Measurements from ENCODE around the gene ARL4A. TPM values are rescaled to one million over a fixed set of nuclear protein-coding genes. Genes with fewer than 3 reads are reported as not detected.

ARL4A gene
- total RNA-seq, 1 experiment from 2014 or later, result 66.5 TPM

DNA sequence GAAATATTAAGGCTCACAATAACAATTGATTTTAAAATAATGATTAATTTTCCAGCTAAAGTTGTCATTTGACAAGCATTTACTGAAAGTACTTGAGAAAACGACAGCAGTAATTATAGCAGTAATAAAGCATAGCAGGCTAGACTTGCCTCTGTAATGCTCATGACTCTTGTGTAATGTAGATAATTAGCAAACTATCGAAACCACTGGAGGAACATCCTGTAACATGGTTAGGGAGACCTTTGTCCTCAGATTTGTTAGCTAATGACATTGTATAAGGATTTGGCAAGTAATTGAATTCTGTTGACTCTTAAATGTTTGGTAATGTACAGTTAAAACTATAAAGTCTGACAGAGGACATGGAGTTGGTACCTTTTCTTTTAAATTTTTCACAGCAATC is 24.8 kb downstream of the ARL4A start:
- H3K36me3 ChIP-seq, result no peaks in the 10 kb centered on the region; the same call in 1 of the 2 replicates
- no peak overlapping the region for H3K4me3 ChIP-seq
- no peak for DNase-seq
- H3K9me3 ChIP-seq, result no peaks in the 10 kb centered on the region
- no peaks in the 10 kb centered on the region for H3K27me3 ChIP-seq

DNA sequence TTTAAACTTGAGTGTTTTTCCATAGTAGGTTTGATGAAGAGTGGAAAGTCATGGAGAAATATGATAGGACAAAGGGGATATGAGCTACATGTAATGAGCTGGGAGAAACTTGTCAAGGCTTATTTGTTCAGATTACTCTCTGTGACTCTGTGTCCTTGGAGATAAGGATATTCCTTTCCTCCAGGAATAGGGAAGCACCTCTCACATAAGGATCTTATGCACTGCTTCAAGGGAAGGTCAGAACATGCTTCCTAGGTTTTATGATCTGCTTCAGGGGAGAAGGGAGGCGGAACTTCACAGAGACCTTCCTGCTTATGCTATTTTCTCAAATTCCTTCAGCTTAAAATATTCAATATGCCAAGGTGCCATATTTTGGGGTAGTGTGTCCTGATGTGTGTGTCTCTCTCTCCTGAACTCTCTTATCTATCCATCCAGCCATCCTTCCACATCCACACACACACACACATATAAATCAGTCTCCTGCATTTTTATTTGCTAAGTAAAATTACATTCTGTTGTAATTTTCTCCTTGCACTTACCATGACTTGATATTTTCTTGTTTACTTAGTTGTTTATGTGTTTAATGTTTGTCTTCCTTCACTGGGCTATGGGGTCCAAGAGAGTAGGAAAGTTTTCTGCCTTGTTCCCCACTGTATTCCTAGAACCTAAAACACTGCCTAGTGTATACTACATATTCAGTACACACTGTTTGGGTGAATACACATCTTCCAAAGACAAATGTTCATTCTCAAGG is 26.4 kb downstream of the ARL4A start:
- Histone ChIP-seq H3K9me3 (no peaks in the 10 kb centered on the region), H3K27me3 (no peaks in the 10 kb centered on the region), H3K4me3 (no peak overlapping the region), H3K36me3 (no peaks in the 10 kb centered on the region; the same call in 1 of the 2 replicates)
- no peak for DNase-seq

DNA sequence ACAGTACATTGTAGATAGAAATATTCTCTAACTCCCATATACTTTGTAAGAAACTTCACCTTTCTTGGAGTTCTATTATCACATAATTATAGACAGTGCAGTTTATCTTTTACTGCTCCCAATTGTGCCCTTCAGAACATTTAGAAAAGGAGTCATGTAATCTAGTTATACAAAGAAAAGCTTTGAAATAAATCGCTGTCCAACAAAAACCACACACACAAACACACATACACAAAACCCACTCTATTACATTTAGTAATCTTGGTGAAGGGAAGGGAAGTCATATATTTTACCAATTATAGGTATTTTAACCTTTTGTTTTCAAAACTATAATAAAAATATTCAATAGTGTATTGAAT is 26.9 kb downstream of the ARL4A start:
- Histone ChIP-seq H3K4me3 (no peak overlapping the region), H3K27me3 (no peaks in the 10 kb centered on the region), H3K9me3 (no peaks in the 10 kb centered on the region), H3K36me3 (no peaks in the 10 kb centered on the region)
- no peak for DNase-seq

DNA sequence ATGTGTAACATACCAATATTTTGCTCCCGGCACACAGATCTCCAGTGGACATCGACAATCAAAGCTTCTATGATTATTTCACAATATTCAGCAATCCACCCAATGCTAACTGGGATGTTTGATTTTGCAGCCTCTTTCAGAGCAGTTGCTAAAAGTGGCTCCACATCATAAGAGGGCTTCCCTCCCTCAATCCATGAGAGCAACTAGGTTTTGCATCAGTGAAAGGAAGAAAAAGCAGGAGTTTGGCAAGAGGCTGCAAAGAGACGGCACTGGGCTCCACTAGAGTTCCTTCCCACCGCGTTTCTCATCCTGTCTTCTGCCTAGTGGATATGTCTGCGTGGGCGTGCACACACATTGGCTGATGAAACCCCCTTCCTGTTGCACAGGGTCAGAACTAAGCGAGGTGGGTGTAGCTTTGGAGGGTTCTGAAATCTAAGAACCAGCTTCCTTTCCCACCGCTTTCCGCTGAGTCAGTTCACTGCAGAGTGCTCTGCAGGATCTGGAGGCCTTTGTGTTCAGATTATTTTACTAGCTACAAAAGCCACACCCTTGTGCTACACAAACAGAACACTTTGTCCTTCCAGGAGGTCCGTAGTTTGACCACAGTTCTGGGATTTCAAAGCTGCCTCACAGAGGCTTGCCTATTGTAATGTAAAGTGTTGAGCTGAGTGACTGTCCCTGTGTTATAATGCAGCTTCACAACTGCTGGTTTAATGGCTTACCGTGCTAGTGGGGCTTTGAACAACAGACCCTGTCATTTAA is 28.1 kb downstream of the ARL4A start:
- no peaks in the 10 kb centered on the region for H3K36me3 ChIP-seq
- no peaks in the 10 kb centered on the region for H3K27me3 ChIP-seq
- H3K4me3 ChIP-seq, result no peak overlapping the region
- no peaks in the 10 kb centered on the region for H3K9me3 ChIP-seq
- peak; percentile 68 for DNase-seq

DNA sequence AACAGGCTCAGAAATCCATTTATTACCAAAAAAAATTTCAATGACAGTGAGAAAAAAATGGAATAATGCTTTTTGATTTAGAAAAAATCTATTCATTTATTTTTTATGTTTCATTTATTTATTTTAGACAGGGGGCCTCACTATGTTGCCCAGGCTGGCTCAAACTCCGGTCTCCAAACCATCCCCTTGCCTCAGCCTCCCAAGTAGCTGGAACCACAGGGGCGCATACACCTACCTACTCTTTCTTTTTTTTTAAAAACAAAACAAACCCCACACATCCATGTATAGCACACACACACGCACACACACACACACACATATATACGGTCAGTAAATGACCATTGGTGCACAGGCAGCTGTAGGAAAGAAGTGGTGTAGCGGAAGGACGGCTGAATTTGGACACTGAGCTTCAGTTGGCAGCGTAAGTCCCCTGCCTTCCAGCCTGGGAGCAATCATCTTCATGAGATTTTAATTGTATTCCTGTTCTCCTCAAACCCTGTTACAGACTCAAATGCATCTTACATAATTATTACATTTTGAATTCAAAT is 28.8 kb downstream of the ARL4A start:
- H3K4me3 ChIP-seq, result no peak overlapping the region
- no peaks in the 10 kb centered on the region for H3K36me3 ChIP-seq
- no peaks in the 10 kb centered on the region for H3K9me3 ChIP-seq
- no peaks in the 10 kb centered on the region for H3K27me3 ChIP-seq
- no peak for DNase-seq

DNA sequence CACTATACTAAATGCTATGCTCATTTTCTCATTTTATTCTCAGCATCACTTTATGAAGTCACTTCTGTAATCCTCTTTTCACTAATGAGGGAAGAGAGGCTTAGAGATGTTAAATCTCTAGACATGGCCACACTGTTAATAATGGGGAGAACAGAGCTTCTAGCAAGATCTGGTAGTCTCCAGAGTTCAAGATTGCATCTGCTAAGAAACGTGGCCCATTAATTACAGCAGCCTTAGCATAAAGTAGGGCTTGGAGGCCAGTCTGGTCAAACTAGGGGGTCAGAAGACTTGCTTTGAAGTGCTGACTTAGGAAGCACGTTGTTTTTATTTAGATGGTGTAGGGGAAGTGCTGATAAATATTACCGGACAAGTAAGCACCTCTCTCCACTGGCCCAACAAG is 29.3 kb downstream of the ARL4A start:
- Histone ChIP-seq H3K4me3 (no peak overlapping the region), H3K36me3 (no peaks in the 10 kb centered on the region)
- no peak for DNase-seq

DNA sequence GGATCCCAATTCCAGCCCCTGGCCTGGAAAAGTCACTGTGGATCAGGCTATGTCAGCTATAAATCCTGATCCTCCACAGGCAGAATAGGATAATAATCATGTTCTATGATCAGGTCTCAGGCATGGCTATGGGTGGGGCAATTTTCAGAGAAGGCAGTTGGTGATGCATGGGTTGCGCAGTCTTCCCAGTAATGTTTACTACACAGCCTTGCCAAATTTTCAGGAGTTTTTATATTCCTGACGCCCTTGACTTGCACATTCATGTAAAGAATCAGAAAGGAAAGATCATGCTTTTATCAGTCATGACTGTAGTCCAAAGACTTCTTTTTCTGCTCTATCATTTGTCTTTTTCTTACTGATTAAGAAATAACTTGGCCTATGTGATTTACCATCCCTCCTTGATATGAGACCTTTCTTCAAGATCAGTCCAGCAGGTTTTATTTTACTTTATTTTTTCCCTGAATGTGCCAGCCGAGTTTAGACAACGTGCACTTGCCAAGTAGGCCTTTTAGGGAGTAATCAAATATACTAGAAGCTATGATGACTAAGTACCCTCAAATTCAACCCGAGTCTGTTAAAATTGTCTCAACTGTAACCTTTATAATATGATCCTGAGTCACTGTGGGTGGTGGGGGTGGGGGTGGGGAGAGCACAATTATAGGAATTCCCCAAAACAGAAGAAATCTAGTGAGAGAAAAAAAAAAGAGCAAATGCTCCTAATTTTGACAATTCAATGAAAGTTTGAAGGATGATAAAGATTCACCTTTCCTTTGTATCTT is 31.9 kb downstream of the ARL4A start:
- H3K9me3 ChIP-seq, result no peaks in the 10 kb centered on the region
- peak; percentile 64 for DNase-seq
- H3K27me3 ChIP-seq, result no peaks in the 10 kb centered on the region
- no peak overlapping the region for H3K4me3 ChIP-seq
- no peaks in the 10 kb centered on the region for H3K36me3 ChIP-seq

More for the DNA sequence above, 29.3 kb downstream of the ARL4A start:
- H3K27me3 ChIP-seq, result no peaks in the 10 kb centered on the region
- no peaks in the 10 kb centered on the region for H3K9me3 ChIP-seq

DNA sequence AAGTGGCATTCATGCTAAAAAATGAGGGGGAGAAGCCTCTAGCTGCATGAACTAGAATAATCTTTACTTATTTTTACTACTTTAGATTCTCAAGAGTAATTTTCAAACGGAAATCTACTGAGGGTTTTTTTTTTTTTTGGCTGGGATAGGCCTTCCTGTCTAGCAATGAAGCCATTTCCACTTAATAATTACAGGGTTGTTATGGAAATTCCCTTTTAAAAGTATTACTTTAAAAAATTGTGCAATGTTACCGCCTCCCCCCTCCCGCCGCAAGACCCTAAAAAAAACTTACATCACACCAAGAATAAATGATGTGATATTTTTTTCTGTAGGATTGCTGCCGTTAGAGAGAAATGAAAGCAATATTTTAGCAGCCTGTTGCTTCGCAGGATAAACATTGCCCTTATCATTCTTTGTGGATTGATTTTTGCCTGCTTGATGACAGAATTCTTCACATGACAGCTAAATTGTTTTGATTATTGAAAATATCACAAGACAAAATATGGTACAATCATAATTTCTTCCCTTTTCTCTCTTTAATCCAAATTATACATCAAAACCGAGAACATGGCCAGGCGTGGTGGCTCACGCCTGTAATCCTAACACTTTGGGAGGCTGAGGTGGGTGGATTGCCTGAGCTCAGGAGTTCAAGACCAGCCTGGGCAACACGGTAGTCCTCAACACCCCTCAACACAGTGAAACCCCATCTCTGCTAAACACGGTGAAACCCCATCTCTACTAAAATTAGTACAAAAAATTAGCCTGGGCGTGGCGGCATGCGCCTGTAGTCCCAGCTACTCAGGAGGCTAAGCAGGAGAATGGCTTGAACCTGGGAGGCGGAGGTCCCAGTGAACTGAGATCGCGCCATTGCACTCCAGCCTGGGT is 32.8 kb downstream of the ARL4A start:
- H3K4me3 ChIP-seq, result no peak overlapping the region
- no peaks in the 10 kb centered on the region for H3K27me3 ChIP-seq
- no peaks in the 10 kb centered on the region for H3K36me3 ChIP-seq
- no peaks in the 10 kb centered on the region for H3K9me3 ChIP-seq
- no peak for DNase-seq

DNA sequence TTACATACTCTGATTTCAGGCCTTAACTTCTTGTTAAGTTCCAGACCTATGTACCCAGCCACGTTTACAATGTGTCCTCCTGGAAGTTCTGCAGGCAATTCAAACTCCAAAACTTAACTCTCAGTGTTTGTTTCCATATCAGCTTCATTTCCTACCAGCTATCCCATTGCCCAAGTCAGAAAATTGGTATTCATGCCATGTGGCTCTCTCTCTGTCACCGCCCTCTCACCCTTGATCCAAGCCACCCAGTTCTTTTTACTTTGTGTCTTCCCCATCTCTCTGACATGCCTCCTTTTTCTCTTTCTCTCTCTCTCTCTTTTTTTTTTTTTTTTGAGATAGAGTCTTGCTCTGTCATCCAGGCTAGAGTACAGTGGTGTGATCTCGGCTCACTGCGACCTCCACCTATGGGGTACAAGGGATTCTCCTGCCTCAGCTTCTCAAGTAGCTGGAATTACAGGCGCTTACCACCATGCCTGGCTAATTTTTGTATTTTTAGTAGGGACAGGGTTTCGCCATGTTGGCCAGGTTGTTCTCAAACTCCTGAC is 33.9 kb downstream of the ARL4A start:
- Histone ChIP-seq H3K27me3 (no peaks in the 10 kb centered on the region), H3K4me3 (no peak overlapping the region), H3K9me3 (no peaks in the 10 kb centered on the region), H3K36me3 (no peaks in the 10 kb centered on the region)
- DNase-seq, result no peak

DNA sequence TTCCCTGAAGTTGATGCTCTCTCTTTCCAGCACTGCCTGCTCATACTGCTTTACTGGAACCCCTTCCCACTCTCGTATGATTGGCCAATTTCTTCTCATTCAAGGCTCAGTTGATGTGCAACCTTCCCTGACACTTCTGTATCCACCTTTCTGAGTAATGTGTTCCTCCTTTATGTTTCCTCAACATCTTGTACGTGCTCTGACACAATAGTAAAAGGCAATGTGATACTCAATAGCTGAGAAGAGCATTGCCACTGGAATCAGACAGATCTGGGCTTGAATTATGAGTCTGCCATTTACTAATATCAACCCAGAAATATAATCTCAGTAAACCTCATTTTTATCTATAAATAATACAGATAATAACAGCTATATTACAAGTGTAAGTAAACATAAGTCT is 34.7 kb downstream of the ARL4A start:
- DNase-seq, result no peak
- H3K4me3 ChIP-seq, result no peak overlapping the region
- no peaks in the 10 kb centered on the region for H3K9me3 ChIP-seq
- H3K36me3 ChIP-seq, result no peaks in the 10 kb centered on the region
- H3K27me3 ChIP-seq, result no peaks in the 10 kb centered on the region

DNA sequence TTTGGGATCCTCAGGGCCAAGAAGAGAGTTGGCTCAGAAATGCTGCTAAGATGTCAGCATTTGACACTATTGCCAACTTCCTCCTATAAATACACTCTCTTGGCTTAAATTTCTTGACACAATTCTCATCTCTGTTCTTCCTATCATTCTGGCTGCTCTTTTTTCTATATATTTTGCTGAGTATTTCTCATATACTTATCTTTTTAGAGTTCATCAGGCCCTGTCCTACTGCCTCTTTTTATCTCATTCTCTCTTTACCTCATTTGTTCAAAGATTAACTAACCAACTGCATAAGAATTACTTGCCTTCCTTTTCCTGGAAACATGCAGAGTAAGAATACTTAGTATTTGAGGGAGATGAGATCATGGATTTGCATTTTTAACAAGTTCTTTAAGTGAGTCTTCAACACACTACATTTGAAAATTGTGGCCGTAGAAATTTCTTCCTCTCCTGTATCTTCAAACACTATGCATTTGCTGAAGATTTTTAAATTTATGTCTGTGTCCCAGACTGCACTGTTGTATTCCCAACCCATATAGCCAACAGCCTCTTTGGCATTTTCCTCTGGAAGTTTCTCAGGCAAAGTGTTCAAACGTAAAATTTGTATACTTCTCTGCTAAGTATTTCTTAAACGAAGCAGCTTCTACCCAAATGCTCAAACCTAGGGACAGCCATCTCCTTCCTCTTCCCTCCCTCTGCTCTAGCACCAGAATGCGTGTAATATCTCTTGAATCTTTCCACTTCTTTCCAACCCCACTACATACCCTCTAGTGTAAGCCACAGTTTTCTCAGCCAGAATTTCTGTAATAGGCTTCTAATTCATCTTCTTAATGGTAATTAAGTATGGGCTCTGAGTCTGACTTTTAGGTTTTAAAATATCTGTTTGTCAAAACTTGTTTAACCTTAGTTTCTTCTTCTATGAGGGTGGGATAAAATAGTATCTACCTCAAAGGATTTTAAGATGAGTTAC is 35.5 kb downstream of the ARL4A start:
- H3K4me3 ChIP-seq, result no peak overlapping the region
- no peak for DNase-seq
- H3K27me3 ChIP-seq, result no peaks in the 10 kb centered on the region
- no peaks in the 10 kb centered on the region for H3K9me3 ChIP-seq
- no peaks in the 10 kb centered on the region for H3K36me3 ChIP-seq

DNA sequence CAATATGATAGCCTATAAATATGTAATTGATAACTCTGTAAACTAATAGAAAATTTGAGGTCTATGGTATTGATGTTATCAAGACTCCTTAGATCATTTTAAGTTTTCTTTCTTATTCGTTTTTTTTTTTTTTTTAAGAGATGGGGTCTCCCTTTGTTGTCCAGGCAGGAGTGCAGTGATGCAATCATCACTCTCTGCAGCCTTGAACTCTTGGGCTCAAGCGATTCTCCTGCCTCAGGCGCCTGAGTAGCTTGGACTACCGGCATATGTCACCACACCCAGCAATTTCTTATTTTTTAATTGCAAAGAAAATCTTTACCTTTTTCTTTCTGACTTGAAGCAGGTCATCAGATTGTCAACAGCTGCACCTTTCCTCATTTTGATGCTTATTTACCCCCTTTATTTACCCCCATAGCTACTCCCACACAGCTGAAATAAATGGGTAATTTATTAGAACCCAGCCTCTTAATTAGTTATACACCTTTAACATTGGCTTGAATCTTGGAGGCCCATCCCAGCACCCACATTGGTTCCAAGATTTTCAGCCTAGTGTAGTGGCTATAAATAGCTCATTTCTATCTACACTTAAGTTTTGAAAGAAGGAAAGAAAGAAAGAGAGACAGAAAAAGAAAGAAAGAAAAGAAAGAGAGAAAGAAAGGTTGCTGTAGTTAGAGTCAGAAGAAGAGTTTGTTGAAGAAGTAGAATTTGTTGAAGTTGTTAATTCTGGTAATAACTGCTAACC is 38.3 kb downstream of the ARL4A start:
- H3K4me3 ChIP-seq, result no peak overlapping the region
- no peak for DNase-seq
- no peaks in the 10 kb centered on the region for H3K9me3 ChIP-seq
- no peaks in the 10 kb centered on the region for H3K36me3 ChIP-seq
- H3K27me3 ChIP-seq, result no peaks in the 10 kb centered on the region

DNA sequence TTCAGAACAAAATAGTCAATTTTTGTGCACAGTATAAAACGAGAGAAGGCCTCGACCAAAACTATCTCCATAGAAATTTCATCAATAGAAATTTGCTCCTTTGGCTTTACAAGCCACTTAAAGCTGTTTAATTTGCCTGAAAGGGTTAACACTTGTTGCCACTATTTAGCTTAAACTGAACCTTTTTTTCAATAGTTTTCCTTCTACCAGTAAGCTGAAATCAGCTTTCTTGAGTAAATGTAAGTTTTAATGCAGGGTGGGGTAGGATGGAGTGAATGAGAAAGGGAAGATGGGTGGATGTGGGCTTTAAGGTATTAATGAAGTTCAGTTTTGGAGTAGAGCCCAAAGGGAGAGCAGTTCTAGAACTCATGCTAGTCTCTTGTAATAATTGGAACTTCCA is 39.5 kb downstream of the ARL4A start:
- Histone ChIP-seq H3K4me3 (no peak overlapping the region), H3K27me3 (no peaks in the 10 kb centered on the region), H3K36me3 (no peaks in the 10 kb centered on the region), H3K9me3 (no peaks in the 10 kb centered on the region)
- no peak for DNase-seq

DNA sequence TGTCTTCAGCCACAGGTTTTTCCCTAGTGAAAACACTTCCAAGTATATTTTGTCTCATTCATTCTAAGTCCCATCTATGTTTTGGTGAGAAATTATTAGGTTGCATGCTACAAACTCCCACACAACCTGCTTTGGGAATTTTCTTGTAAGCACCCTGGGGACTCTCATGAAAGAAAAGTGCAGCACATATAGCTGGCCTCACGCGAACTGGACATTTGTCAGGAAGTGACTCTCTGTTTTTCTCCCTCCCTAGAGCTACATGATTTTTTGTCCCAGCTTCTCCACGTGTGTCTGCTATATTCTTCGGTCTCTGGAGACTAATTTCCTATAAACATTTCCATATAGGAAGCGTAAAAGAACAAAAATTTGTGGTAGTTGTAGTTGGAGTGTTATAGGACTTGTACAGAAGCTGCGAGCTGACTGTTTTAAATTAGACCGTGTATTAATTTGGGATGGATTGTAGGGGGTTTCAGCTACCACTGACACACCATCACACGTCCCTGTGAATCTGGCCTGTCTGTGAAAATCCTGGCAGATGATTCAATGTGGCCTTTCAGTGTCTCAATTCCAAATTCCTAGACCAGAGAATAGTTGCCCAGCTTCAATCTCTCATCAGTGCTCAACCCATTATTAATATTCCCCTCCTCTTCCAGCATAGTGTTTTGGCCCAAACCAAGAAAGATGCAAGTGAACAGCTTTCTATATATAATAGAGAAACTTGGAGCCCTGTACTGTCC is 40.2 kb downstream of the ARL4A start:
- Histone ChIP-seq H3K27me3 (no peaks in the 10 kb centered on the region), H3K4me3 (no peak overlapping the region), H3K36me3 (no peaks in the 10 kb centered on the region), H3K9me3 (no peaks in the 10 kb centered on the region)
- no peak for DNase-seq
